G401 (cell line): Measurements from ENCODE around the gene MLLT3. TPM values are rescaled to one million over a fixed set of nuclear protein-coding genes. Genes with fewer than 3 reads are reported as not detected.

Experiments
- DNase-seq: peaks from one replicate; pipeline ENCODE4 v3.0.0-alpha.2; 2015; ENCODE audit warnings: low spot score
- in situ Hi-C: cut with HindIII; loops from 2 replicates; pipeline ENCODE4 v1.10.0; 2016; ENCODE audit warnings: low sequenced_read_pairs, mixed read lengths
- total RNA-seq: library from RNA; depleted of rRNA; stranded (reverse); fragments of >200 nt; shearing (Covaris generic); gene quantifications from 2 replicates; pipeline ENCODE4 v1.2.3, GENCODE V29; 2014

MLLT3 gene
- total RNA-seq, 1 experiment from 2014 or later, result 0.27 TPM

DNA sequence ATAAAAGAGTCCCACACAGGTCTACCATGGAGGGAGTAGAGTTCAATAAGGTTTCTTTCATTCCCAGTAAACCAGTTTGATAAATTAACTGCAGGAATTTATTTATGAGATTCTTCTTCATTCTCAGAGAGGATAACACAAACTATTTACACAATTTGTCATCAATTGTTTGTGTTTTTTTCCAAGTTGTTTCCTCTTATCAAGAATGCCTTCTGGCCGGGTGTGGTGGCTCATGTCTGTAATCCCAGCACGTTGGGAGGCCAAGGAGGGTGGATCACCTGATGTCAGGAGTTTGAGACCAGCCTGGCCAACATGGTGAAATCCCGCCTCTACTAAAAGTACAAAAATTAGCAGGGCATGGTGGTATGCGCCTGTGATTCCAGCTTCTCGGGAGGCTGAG lies 216.7 kb downstream of the MLLT3 start:
- DNase-seq, result no peak
- in situ Hi-C loops, result no loop called here

DNA sequence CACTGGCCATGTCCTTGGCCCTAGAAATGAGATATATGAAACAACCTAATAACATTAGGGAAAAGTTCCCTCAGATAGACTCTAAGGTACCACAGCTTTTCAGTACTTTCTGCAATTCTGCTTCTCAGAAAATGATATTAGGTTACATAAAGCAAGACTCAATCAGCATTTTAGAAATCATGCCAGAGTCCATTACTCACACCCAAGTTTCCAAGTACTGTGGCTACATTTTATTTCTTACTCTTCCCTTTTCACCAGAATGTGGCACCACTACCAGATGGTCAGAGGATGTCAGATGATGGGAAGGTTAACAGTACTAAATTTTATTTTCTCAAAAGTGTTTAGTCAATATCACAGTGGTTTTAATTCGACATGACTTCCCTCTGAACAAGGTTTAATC lies 217.2 kb downstream of the MLLT3 start:
- in situ Hi-C loops, result no loop called here
- DNase-seq, result no peak

DNA sequence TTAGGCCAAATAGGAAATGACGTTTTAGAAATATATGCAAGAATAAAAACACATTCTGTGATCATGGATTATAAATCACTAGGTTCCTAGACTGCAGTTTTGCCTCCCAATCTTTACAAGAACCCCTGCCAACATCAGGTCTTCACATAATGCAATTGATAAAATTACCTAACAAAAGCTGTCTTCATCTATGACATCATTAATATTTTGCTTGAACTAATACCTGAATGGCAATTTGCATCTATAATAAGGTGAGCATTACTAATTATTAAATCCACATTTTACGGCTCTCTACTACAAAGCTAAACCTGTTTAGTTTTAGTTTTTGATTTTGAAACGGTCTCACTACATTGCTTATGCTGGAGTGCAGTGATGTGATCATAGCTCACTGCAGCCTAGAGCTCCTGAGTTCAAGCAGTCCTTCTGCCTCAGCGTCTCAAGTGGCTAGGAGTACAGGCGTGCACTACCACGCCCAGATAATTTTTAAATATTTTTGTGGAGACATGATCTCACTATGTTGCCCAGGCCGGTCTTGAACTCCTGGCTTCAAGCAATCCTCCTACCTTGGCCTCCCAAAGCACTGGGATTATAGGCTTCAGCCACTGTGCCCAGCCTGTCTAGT lies 218.0 kb downstream of the MLLT3 start:
- in situ Hi-C loops, result no loop called here
- no peak for DNase-seq

DNA sequence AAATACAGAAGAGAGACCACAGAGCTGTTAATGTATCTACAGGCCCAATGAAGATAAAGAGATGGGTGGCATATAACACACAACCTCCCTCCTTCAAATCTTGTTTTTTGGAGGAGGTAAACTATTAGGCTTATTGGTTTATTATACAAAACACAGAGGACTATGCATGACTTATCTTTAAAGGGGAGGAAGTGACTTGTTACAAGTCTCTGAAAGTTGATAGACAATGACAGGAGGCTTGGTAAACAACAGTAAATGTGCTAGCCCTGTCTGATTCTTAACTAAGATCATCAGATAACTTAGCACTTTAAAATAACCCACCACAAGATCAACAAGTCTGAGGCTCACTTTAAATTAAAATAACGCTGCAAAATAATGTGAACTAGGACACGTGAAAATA lies 219.0 kb downstream of the MLLT3 start:
- DNase-seq, result no peak
- in situ Hi-C loops, result no loop called here

DNA sequence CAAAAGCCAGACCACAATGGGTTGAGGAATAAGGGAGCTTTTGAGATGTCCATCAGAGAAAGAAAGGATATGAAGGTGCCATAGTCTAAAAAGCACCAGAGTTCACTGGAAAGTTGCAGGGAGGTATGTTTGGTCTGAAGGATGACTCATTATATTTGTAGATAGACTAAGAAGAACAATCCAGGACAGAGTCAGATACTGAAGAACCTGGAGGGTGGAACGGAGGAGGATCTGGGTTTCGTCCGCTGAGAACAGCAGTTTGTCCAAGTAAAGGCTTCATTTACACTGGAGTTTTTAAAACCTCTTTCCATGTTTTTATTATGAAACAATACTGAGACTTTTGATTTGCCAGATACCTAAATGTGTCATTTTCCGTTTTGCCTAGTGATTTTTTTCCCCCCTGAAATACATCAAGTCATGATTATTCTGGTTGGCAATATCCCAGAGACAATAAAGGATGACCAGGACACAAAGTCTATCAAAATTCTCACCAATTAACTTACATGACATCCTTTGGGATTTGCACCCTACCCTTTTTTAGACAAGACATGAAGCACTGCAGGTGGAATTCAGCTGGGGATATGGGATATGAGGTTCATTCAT lies 219.9 kb downstream of the MLLT3 start:
- in situ Hi-C loops, result no loop called here

DNA sequence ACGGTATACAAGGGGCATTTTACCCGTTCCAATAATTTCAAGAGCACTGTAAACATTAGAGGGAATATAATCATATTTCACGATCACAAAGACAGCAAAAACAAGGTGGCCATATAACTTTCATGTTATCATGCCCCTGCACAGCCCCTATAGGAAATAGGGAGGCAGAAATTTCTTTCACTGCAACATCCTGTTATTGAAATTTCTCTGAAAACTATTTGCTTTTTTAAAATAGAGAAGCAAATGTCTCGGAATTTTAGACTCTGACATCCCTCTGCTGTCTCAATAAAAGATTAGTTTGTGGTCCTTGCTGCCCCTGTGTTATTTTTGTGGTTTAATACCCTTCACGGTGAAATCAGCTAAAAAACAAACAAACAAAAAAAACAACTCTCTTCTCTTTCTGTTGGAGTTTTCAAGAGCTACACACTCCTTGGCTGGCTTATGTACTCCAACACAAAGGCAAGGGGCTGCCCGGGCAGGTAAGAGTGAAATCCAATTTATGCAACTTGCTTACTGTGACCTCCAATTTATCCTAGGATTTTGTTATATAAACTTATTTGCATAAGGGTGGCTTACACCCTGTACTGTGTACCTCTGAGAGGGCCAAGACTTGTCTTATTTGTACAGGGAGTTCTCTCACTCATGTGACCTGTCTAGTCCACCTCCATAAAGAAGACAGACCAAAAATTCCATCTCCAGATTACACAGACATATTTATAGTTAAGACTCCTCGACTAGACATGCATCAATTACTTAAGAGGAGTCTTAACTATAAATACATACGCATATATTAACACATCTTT lies 223.6 kb downstream of the MLLT3 start:
- no peak for DNase-seq
- in situ Hi-C loops, result no loop called here

More for the DNA sequence above, 219.9 kb downstream of the MLLT3 start:
- no peak for DNase-seq

DNA sequence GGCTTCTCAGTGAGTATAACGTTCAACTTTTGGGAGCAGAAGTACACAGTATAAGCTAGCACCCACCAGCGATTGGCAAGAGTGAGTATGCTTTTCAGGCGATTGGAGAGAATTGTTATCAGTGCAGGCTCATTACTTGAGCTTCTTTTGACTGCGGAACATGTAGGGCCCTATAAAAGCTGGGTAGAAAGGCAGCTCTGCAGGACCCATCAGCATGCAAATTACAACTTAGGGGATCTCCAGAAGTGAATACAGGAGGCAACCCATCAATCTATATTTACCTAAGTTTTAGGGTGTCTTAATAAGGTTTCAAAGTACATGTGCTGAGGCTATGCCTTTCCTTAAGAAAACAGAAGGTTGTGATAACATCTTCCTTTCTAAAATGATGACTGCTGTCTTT lies 225.0 kb downstream of the MLLT3 start:
- DNase-seq, result no peak
- in situ Hi-C loops, result no loop called here

DNA sequence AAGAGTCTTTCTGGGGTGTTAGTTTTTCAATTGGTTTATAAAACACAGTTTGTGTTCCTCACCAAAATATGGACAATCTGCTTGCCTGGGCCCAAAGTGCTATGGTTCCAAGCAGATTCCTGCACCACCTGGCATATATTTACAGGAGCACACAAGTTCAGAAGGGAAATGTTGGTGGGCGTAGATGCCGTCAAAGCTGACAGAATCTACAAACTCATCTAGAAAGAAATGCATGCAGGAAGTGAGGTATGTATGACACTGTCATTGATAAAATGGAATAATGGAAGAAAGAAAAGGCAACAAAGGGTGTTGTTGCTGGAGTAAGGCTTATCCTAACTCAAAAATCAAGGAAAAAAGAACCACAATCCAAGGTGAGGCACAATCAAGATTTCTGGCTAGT lies 225.8 kb downstream of the MLLT3 start:
- in situ Hi-C loops, result no loop called here
- DNase-seq, result no peak

DNA sequence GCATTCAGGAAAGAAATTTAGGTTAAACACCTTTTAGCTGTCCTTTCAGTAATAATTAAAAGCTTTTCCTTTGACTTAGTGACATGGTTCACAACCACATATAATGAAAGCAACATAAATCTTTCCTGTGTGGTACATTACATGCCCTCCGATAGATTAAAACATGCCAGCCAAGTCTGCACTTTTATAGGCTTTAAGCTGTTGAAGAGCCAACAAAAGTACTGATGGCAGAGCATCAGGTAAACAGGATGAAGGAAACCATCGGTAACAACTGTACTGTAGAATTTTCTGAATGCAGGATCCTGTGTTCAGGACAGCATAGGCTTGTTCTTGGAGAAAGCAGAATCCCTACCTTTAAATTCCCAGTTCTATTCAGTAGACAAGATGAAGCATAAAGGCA lies 226.6 kb downstream of the MLLT3 start:
- DNase-seq, result no peak
- in situ Hi-C loops, result no loop called here

DNA sequence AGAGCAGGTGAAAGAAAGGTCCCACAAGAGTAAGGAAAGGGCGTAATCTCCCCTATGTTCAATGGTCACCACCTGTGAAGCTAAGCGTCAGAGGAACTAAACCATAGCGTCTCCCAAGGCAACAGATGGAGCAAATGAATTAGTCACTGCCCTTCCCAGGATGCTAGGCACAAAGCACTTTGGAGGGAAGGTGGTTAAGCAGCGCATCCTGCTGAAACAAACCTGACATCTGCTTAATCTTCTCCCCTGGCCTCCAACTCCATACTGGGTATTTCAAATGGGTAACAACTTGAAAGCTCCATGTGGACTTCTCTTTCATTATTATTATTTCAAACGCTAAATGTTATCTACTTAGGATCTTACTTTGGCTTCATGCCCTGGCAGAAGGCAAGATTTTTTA lies 227.3 kb downstream of the MLLT3 start:
- DNase-seq, result peak; percentile 61
- in situ Hi-C loops, result no loop called here

DNA sequence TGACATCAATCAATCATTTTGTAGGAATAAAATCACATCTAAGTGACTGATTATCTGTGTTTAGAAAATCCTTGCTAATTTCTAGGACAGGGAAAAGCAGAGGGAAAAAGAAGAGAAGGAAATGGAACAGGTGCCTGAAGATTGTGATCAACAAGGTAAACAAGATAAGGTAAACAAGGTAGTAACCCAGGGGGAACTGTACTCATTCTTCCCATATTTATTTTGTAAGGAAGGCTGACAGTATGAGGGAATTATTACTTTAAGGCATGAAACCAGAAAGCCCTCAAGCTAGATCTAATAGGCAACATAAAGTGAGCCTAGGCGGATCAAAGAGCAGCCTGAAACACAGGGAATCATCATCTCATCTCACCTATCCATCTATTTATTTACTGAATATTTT lies 231.1 kb downstream of the MLLT3 start:
- in situ Hi-C loops, result no loop called here

DNA sequence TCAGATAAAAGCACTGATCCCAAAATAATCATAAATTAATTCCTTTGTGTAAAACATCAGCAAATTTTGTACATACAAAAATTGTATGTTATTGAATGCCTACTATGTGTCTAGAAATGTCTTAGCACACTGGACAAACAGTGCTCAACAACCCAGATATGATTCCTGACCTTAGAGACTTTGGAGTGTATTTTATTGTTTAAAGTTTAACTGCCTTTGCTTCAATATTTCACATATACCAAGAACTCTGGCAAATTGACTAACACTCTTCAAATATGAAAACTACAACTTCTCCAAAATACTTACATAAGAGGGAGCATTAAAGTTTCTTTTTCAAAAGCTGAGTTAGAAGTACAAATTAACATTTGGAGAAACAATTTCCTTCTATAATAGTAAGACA lies 231.9 kb downstream of the MLLT3 start:
- in situ Hi-C loops, result no loop called here
- DNase-seq, result no peak

More for the DNA sequence above, 231.1 kb downstream of the MLLT3 start:
- no peak for DNase-seq

DNA sequence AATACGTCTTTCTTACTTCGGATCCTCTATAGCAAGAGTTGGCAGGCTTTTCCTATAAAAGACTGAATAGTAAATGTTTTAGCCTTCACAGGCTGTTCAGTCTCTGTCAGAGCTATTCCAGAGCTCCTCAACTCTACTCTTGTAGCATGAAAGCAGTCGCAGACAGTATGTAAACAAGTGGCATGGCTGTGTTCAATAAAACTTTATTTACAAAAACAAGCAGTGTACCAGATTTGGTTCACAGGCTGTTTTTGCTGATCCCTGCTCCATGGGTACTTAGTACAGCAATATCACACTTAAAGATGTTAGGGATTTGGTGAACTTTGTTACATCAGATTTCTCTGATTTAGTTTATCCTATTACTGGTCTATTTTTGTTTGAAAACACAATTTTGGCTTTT lies 235.2 kb downstream of the MLLT3 start:
- in situ Hi-C loops, result no loop called here
- no peak for DNase-seq

DNA sequence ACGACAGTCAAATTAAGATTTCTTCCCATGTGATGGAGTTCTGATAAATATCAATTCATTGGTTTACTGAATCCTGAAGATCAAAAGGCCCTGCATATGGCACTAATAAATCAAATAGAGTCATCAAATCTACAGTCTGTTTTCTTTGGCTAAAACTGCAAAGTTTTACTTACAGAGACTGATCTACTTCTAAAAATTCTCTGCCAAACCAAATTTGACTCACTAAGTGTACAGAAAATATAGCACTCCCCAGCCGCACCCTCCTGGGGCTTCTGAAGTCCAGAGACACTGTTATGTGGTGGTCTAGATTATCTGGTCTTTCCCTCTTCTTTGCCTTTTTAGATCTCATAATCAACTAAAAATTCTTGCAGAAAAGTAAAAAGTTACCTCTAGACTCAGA lies 237.7 kb downstream of the MLLT3 start:
- in situ Hi-C loops, result no loop called here
- DNase-seq, result no peak

DNA sequence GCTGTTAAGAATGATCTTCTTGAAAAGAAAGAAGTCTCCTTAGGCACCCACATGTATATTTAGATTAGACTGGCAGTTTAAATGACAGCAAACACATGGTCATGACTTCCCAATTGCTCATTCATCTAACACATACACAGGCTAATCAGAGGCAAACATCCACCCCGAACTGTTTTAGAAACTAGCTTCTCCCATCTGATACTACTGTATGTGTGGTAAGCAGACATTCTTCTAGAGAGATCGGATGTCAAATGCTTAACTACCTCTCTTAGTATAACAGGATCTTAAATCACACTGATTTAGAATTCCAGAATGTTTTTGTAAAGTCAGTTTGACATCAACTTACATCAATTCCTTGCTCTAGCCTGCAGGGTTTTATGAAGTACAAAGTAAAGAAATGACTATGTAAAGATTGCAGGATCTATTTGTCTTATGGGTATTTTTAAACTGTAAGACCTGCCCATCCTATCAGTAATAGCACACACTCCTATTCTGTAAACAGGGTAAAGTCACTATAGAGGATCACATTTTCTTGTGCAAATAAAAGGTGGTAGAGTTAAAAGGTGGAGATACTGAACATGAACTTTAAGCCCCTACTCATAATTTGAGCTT lies 239.7 kb downstream of the MLLT3 start:
- DNase-seq, result no peak

DNA sequence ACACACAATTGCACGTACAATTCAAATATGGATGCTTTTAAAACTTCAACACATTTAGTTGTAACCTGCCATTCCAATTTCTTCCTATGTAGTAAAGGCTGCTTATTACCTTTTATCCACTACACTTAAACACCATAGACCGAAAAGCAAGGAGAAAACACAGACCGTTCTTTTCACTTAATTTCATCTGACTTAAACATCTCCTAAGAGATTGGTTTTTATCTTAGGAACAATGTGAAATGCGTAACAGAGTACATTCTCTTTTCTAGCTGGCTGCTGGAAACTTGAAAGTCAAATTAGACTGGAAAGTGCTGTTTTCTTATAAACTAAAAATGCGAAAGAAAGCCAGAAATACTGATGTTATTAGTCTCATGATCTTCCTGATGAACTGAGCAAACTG lies 241.8 kb downstream of the MLLT3 start:
- no peak for DNase-seq
- in situ Hi-C loops, result no loop called here

More for the DNA sequence above, 239.7 kb downstream of the MLLT3 start:
- in situ Hi-C loops, result no loop called here

DNA sequence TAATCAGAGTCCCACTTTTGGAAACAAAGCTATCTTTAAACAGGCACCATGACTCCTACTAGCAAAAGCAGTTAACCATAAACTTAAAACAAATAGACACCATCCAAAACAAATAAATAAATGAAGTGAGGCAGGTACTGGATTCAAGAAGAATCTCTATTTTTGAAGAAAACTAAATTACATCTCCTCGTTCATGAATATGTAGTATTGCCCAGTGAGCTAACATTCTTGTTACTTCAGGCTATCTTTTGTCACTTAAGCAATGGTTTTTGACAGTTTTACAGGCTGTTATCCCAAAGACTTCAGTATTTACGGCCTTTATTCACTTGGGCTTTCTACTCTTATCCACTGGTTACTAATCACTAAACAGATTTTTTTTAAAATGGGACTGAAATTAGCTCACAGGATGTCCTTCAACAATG lies 242.5 kb downstream of the MLLT3 start:
- in situ Hi-C loops, result no loop called here
- DNase-seq, result no peak

DNA sequence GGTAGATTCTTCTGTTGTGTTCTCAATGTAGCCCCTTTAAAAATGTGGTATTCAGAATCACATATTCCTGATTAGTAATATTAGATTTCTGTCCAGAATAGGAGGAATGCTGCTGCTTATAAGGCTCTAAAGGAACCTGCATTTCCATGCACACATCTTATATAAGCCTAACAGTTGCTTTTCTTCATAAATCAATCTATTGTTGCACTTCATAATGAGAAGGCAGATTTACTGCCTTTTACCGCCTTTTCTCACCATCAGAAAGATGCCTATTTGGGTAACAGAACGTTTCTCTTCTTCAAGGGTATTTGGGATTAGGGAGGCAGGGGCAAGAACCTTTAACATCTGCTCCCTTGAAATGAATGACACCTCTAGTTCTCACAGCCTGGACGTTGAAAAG lies 243.4 kb downstream of the MLLT3 start:
- DNase-seq, result no peak
- in situ Hi-C loops, result no loop called here

DNA sequence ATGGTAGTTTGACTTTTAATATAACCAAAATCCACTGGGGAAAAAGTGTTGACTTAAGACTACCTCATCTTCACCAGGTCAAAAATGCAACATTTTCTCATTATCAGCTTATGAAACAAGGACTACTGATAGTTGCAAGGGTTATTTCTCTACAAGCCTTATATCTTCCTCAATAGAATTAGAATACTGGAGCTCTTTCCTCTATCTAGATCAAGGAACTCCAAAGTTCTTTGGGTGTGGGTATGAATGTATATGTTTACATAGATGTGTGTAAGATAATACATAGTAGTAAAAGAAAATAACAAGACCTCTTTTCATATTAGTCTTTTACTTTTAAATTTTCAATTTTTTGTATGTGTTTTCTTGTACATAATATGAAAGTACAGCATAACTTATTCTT lies 244.5 kb downstream of the MLLT3 start:
- in situ Hi-C loops, result no loop called here
- no peak for DNase-seq

DNA sequence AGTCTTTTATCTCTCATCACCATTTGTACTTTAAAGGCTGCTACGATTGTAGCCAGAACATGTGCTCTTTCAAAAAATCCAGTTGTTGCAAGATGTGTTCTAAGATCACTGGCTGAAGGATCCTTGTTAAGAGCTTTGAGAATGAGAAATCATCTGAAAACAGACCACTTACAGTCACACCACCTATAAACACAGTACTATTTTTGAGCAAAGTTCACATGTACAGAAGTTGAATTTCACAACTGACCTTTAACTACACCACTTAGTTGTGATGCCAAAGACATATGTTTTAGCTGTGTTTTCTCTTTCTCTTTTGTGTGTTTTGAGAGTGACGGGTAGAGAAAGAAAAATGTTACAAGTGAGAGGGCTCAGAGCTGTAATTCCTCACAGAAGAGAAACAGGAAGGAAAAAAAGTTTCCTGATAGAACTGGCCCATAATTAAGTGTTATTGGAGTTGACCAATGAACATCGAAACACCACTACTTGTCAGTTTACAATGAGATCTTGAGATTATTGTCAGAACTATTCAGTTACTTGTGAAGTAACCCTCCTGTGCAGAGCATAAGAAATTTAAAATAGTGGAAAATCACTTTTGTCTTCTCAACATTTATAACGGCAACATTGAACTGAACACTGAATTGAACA lies 245.4 kb downstream of the MLLT3 start:
- in situ Hi-C loops, result no loop called here
- DNase-seq, result no peak
